Nephron progenitor cell (in vitro differentiated cells): ENCODE measurements around the gene AZI2.
A peak's percentile ranks its signal among the peaks of the same experiment; 100 is the strongest.

Source experiments
- DNase-seq: peaks from one replicate; pipeline ENCODE4 v3.0.0; 2021
- H3K27ac Mint-ChIP-seq: 2 replicates; pipeline ENCODE4 v1.8.0; 2021; ENCODE audit warnings: mild to moderate bottlenecking, moderate library complexity, mixed read lengths
- H3K27me3 Mint-ChIP-seq: 2 replicates; pipeline ENCODE4 v1.8.0; 2021; ENCODE audit warnings: mild to moderate bottlenecking, low read depth, mixed read lengths; ENCODE audit not compliant: poor library complexity
- H3K36me3 Mint-ChIP-seq: 2 replicates; pipeline ENCODE4 v1.8.0; 2021; ENCODE audit warnings: low read depth, mixed read lengths
- H3K4me1 Mint-ChIP-seq: 2 replicates; pipeline ENCODE4 v1.8.0; 2021; ENCODE audit warnings: mixed read lengths
- H3K4me3 Mint-ChIP-seq: 2 replicates; pipeline ENCODE4 v1.8.0; 2021; ENCODE audit warnings: mild to moderate bottlenecking, moderate library complexity, mixed read lengths
- H3K9me3 Mint-ChIP-seq: 2 replicates; pipeline ENCODE4 v1.8.0; 2021; ENCODE audit warnings: mild to moderate bottlenecking, moderate library complexity, mixed read lengths
- CTCF ChIP-seq: fragments of 200-600 bp; sonication (generic); IDR thresholded peaks from 2 replicates; pipeline ENCODE4 v1.5.0; 2021; ENCODE audit warnings: antibody characterized with exemption

Gene AZI2

GRCh38 chr3:28290863-28291300 lies 57.7 kb downstream of the AZI2 start:
- Mint-ChIP-seq H3K27me3 (no peaks in the 10 kb centered on the region), H3K4me3 (no peak overlapping the region), H3K36me3 (peaks cover 46% of the 10 kb centered on the region), H3K4me1 (peaks cover 5% of the 10 kb centered on the region), H3K27ac (no peak overlapping the region), H3K9me3 (peaks cover 14% of the 10 kb centered on the region)
- TF ChIP-seq CTCF = no peak
- no peak for DNase-seq

GRCh38 chr3:28287046-28287445 lies 61.6 kb downstream of the AZI2 start:
- TF ChIP-seq CTCF = no peak
- H3K36me3 Mint-ChIP-seq = peaks cover 36% of the 10 kb centered on the region
- DNase-seq = no peak
- peaks cover 21% of the 10 kb centered on the region for H3K4me1 Mint-ChIP-seq
- H3K4me3 Mint-ChIP-seq = no peak overlapping the region
- H3K27ac Mint-ChIP-seq = no peak overlapping the region
- H3K27me3 Mint-ChIP-seq = no peaks in the 10 kb centered on the region
- peaks cover 14% of the 10 kb centered on the region for H3K9me3 Mint-ChIP-seq

- H3K4me1 Mint-ChIP-seq = peaks cover 23% of the 10 kb centered on the region
- H3K36me3 Mint-ChIP-seq = peaks cover 33% of the 10 kb centered on the region
- H3K4me3 Mint-ChIP-seq = no peak overlapping the region
- DNase-seq = no peak
- peak; percentile 37 for TF ChIP-seq CTCF
- H3K27me3 Mint-ChIP-seq = no peaks in the 10 kb centered on the region
- H3K9me3 Mint-ChIP-seq = peaks cover 12% of the 10 kb centered on the region
- H3K27ac Mint-ChIP-seq = no peak overlapping the region
These were observed 62.0 kb downstream of the AZI2 start for GRCh38 chr3:28286595-28286994.

GRCh38 chr3:28280781-28281180 lies 67.8 kb downstream of the AZI2 start:
- H3K36me3 Mint-ChIP-seq = peaks cover 28% of the 10 kb centered on the region
- H3K9me3 Mint-ChIP-seq = no peaks in the 10 kb centered on the region
- no peaks in the 10 kb centered on the region for H3K27me3 Mint-ChIP-seq
- no peak for TF ChIP-seq CTCF
- no peak for DNase-seq
- H3K4me1 Mint-ChIP-seq = peaks cover 24% of the 10 kb centered on the region
- no peak overlapping the region for H3K4me3 Mint-ChIP-seq
- no peak overlapping the region for H3K27ac Mint-ChIP-seq

- no peak overlapping the region for H3K4me3 Mint-ChIP-seq
- no peaks in the 10 kb centered on the region for H3K27me3 Mint-ChIP-seq
- DNase-seq = no peak
- H3K9me3 Mint-ChIP-seq = peaks cover 3% of the 10 kb centered on the region
- no peak overlapping the region for H3K27ac Mint-ChIP-seq
- TF ChIP-seq CTCF = no peak
- peaks cover 38% of the 10 kb centered on the region for H3K36me3 Mint-ChIP-seq
- peaks cover 21% of the 10 kb centered on the region for H3K4me1 Mint-ChIP-seq
These were observed 68.9 kb downstream of the AZI2 start for GRCh38 chr3:28279770-28280169.

DNA sequence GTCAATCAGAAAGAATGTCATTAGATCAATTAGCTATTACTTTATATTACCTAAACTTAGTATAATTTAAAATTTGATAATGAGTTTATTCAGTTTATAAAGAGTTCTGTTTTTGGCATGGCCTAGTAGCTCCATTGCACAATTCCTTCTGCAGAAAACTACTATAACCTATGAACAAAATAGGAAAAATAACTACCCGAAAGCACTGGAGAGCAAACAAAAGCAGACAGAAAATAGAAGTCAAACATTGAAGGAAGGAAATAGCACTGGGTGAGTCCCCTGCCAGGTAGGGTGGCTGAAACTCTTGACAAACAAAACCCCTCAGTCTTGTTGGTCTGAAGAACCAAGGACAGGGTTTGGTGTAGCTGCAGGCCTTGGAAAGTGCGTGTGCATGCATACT lies 69.7 kb downstream of the AZI2 start:
- peaks cover 42% of the 10 kb centered on the region for H3K36me3 Mint-ChIP-seq
- no peaks in the 10 kb centered on the region for H3K27me3 Mint-ChIP-seq
- H3K4me1 Mint-ChIP-seq = peaks cover 15% of the 10 kb centered on the region
- DNase-seq = no peak
- no peak overlapping the region for H3K4me3 Mint-ChIP-seq
- H3K27ac Mint-ChIP-seq = peak overlapping the region; percentile 26
- H3K9me3 Mint-ChIP-seq = peaks cover 11% of the 10 kb centered on the region
- TF ChIP-seq CTCF = no peak
